ENCODE results near the gene CFAP251.
A peak's percentile ranks its signal among the peaks of the same experiment; 100 is the strongest.

The CFAP251 gene

GRCh38 chr12:121917950-121918678 is at the start of gene CFAP251:
Gene CFAP251, plus strand, starts transcription at chr12:121918592. Its CDS starts 2,714 bp downstream, at chr12:121921306.
- peak; percentile 34; the same call in 1 of the 2 replicates for TF ChIP-seq CTCF (IDR thresholded peaks at IDR 0.05)

DNA sequence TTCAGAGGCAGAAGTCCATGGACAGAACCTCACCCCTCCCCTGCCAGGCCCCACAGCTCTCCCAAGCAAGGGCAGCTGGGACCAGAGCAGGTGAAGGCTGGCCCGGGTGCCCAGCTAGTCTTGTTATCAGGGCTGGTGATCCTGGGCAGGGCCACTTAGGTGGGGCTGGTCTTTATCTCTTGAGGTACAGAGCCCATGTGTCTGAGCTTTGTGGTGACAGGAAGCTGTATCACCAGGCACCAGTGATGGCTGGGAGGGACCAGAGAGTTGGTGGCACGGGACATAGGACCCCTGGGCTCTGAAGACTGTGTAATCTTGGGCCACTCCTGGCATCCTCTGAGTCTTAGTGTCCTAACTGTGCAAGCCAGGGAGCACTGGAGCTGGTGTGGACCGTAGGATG is 46.9 kb upstream of the CFAP251 start:
- TF ChIP-seq CTCF (IDR thresholded peaks at IDR 0.05): no peak

GRCh38 chr12:121872546-121873215 is 45.7 kb upstream of the CFAP251 start:
- TF ChIP-seq CTCF (IDR thresholded peaks at IDR 0.05): no peak

DNA sequence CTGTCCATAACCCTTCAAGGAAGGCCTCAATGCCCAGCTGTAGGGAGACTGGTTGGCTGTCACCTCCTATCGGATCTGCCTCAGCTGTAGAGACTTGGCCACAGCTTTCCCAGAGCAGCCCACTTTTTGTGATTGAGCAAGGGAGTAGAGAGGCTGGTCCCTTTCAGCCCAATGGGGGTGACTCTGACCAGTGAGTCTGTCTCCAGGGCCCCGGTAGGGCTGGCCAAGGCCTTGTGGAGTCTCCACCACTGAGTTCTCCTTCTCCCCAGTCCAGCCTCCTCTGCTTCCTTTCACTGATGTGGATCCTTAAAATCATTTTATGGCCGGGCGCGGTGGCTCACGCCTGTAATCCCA is 45.2 kb upstream of the CFAP251 start:
- no peak for TF ChIP-seq CTCF (IDR thresholded peaks at IDR 0.05)

- no peak for TF ChIP-seq CTCF (IDR thresholded peaks at IDR 0.05)
Observed at GRCh38 chr12:121874071-121874470, 44.3 kb upstream of the CFAP251 start.

- TF ChIP-seq CTCF (IDR thresholded peaks at IDR 0.05): no peak
Observed at GRCh38 chr12:121875582-121875981, 42.8 kb upstream of the CFAP251 start.

- no peak for TF ChIP-seq CTCF (IDR thresholded peaks at IDR 0.05)
Observed at GRCh38 chr12:121883315-121883660, 35.1 kb upstream of the CFAP251 start.

All from LNCAP (cell line).